ENCODE data around the gene HMGB4.

- no peak for TF ChIP-seq CTCF (IDR thresholded peaks at IDR 0.05; ENCODE audit: poor library complexity, severe bottlenecking)
- no peak for TF ChIP-seq REST (IDR thresholded peaks at IDR 0.05; ENCODE audit: borderline replicate concordance)
- TF ChIP-seq EP300 (conservative IDR thresholded peaks at IDR 0.05; ENCODE audit: poor library complexity, severe bottlenecking), result no peak
- TF ChIP-seq POLR2AphosphoS5 (IDR thresholded peaks at IDR 0.05), result no peak
- TF ChIP-seq TAF1 (IDR thresholded peaks at IDR 0.05; ENCODE audit: low read depth), result no peak
- no peak for TF ChIP-seq SMC3 (conservative IDR thresholded peaks at IDR 0.05; ENCODE audit: poor library complexity)
Observed at GRCh38 chr1:33850481-33850880, 13.4 kb upstream of the HMGB4 start.

Data from neural cell (in vitro differentiated cells).